ENCODE results near the gene TRIM71. TPM values are rescaled to one million over a fixed set of nuclear protein-coding genes. Genes with fewer than 3 reads are reported as not detected.
"Not testable (repeated sequence)": the region's sequence is repeated elsewhere in the genome, so short reads cannot be mapped to it uniquely, and the experiment has no call there.

Gene TRIM71
- total RNA-seq, 1 donor from 2014 or later, result 3.6 TPM

GRCh38 chr3:32896143-32896542, 78.3 kb downstream of the TRIM71 start:
- no peak overlapping the region for H3K4me3 ChIP-seq (ENCODE audit: low read depth, low read length)
- no peak for DNase-seq (ENCODE audit: low read depth)
- TF ChIP-seq, protein P1, sequence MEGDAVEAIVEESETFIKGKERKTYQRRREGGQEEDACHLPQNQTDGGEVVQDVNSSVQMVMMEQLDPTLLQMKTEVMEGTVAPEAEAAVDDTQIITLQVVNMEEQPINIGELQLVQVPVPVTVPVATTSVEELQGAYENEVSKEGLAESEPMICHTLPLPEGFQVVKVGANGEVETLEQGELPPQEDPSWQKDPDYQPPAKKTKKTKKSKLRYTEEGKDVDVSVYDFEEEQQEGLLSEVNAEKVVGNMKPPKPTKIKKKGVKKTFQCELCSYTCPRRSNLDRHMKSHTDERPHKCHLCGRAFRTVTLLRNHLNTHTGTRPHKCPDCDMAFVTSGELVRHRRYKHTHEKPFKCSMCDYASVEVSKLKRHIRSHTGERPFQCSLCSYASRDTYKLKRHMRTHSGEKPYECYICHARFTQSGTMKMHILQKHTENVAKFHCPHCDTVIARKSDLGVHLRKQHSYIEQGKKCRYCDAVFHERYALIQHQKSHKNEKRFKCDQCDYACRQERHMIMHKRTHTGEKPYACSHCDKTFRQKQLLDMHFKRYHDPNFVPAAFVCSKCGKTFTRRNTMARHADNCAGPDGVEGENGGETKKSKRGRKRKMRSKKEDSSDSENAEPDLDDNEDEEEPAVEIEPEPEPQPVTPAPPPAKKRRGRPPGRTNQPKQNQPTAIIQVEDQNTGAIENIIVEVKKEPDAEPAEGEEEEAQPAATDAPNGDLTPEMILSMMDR (conservative IDR thresholded peaks at IDR 0.05; ENCODE audit: low read depth, low read length), result no peak

- TF ChIP-seq, protein P1 (conservative IDR thresholded peaks at IDR 0.05; ENCODE audit: low read depth, low read length), result no peak
- no peak for DNase-seq (ENCODE audit: low read depth)
Observed at GRCh38 chr3:32897001-32897601, 79.3 kb downstream of the TRIM71 start.

GRCh38 chr3:32897981-32898623, 80.3 kb downstream of the TRIM71 start:
- DNase-seq (ENCODE audit: low read depth), result no peak
- TF ChIP-seq, protein P1 (conservative IDR thresholded peaks at IDR 0.05; ENCODE audit: low read depth, low read length), result peak; percentile 33

More at GRCh38 chr3:32897001-32897601, 79.3 kb downstream of the TRIM71 start:
- no peak overlapping the region for H3K4me3 ChIP-seq (ENCODE audit: low read depth, low read length)

GRCh38 chr3:32899265-32899664, 81.5 kb downstream of the TRIM71 start:
- no peak for DNase-seq (ENCODE audit: low read depth)
- TF ChIP-seq, protein P1 (conservative IDR thresholded peaks at IDR 0.05; ENCODE audit: low read depth, low read length), result no peak
- H3K4me3 ChIP-seq (ENCODE audit: low read depth, low read length), result no peak overlapping the region

More at GRCh38 chr3:32897981-32898623, 80.3 kb downstream of the TRIM71 start:
- H3K4me3 ChIP-seq (ENCODE audit: low read depth, low read length), result no peak overlapping the region

- TF ChIP-seq, protein P1 (conservative IDR thresholded peaks at IDR 0.05; ENCODE audit: low read depth, low read length), result no peak
- DNase-seq (ENCODE audit: low read depth), result no peak
- H3K4me3 ChIP-seq (ENCODE audit: low read depth, low read length), result no peak overlapping the region
Observed at GRCh38 chr3:32901005-32901932, 83.5 kb downstream of the TRIM71 start.

GRCh38 chr3:32902887-32903371, 85.1 kb downstream of the TRIM71 start:
- not testable (repeated sequence) for DNase-seq (ENCODE audit: low read depth)
- peak overlapping the region; percentile 38 for H3K4me3 ChIP-seq (ENCODE audit: low read depth, low read length)
- TF ChIP-seq, protein P1 (conservative IDR thresholded peaks at IDR 0.05; ENCODE audit: low read depth, low read length), result peak; percentile 45
